ENCODE data around the gene SCN2B.

- TF ChIP-seq MTA3 (IDR thresholded peaks at IDR 0.05; ENCODE audit: borderline replicate concordance, low read length) (no peak), PKNOX1 (IDR thresholded peaks at IDR 0.05) (no peak), CTCF (IDR thresholded peaks at IDR 0.05 in 2 of 3, conservative IDR thresholded peaks at IDR 0.05 in 1 of 3; ENCODE audit: control insufficient read depth in 2 of 3, extremely low read depth in 1 of 3, insufficient read depth in 1 of 3, low read depth in 3 of 3, low read length in 3 of 3) (no peak), JUND (IDR thresholded peaks at IDR 0.05; ENCODE audit: low read depth, low read length) (no peak), GABPA (IDR thresholded peaks at IDR 0.05; ENCODE audit: low read depth) (no peak), ZZZ3 (IDR thresholded peaks at IDR 0.05; ENCODE audit: control insufficient read depth, insufficient read length, low read depth) (no peak), ZNF274 (IDR thresholded peaks at IDR 0.05; ENCODE audit: insufficient read depth, insufficient read length) (no peak), RFX5 (IDR thresholded peaks at IDR 0.05; ENCODE audit: low read depth, low read length) (no peak), POLR2A (IDR thresholded peaks at IDR 0.05; ENCODE audit: low read depth, low read length) (no peak), TAF1 (IDR thresholded peaks at IDR 0.05; ENCODE audit: borderline replicate concordance, low read depth, low read length) (no peak), EP300 (IDR thresholded peaks at IDR 0.05; ENCODE audit: borderline replicate concordance in 1 of 2, control insufficient read depth in 1 of 2, low read depth in 2 of 2, low read length in 2 of 2) (no peak)
These were observed 11.6 kb downstream of the SCN2B start for GRCh38 chr11:118164885-118165284.
